Fibroblast of mammary gland (primary cell): Measurements from ENCODE around the gene BCAM.
"Not testable (repeated sequence)": the region's sequence is repeated elsewhere in the genome, so short reads cannot be mapped to it uniquely, and the experiment has no call there.

Experiments
- DNase-seq: peaks from one replicate; pipeline ENCODE4 v3.0.0-alpha.2; 2010; ENCODE audit warnings: low read depth
- H3K4me3 ChIP-seq: 2 replicates; pipeline ENCODE4 v1.5.1; 2011; ENCODE audit warnings: low read depth, mild to moderate bottlenecking, low read length, moderate library complexity; ENCODE audit not compliant: control insufficient read depth
- TF ChIP-seq, protein P1 (sequence below): conservative IDR thresholded peaks from 2 replicates; pipeline ENCODE4 v1.5.1; 2011; ENCODE audit warnings: low read depth, low read length, inconsistent platforms; ENCODE audit not compliant: control insufficient read depth, insufficient read depth

BCAM gene

DNA sequence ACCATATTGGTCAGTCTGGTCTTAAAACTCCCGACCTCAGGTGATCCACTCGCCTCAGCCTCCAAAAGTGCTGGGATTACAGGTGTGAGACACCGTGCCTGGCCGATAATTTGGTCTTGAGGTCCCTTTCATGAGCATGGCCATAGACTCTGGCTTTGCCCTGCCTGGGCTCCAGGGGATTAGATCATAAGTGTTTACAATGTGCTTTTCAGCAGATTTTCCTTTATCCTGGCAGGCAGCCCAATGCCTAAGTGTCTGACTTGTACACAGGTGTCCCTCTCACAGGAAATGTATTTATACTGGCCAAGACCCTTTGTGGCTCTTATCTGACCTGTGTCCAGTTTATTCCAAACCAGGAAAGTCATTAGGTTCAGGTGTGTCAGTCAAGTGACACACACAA, 15.9 kb downstream of the BCAM start:
- DNase-seq: no peak
- H3K4me3 ChIP-seq: no peak overlapping the region
- TF ChIP-seq, protein P1, sequence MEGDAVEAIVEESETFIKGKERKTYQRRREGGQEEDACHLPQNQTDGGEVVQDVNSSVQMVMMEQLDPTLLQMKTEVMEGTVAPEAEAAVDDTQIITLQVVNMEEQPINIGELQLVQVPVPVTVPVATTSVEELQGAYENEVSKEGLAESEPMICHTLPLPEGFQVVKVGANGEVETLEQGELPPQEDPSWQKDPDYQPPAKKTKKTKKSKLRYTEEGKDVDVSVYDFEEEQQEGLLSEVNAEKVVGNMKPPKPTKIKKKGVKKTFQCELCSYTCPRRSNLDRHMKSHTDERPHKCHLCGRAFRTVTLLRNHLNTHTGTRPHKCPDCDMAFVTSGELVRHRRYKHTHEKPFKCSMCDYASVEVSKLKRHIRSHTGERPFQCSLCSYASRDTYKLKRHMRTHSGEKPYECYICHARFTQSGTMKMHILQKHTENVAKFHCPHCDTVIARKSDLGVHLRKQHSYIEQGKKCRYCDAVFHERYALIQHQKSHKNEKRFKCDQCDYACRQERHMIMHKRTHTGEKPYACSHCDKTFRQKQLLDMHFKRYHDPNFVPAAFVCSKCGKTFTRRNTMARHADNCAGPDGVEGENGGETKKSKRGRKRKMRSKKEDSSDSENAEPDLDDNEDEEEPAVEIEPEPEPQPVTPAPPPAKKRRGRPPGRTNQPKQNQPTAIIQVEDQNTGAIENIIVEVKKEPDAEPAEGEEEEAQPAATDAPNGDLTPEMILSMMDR: no peak

DNA sequence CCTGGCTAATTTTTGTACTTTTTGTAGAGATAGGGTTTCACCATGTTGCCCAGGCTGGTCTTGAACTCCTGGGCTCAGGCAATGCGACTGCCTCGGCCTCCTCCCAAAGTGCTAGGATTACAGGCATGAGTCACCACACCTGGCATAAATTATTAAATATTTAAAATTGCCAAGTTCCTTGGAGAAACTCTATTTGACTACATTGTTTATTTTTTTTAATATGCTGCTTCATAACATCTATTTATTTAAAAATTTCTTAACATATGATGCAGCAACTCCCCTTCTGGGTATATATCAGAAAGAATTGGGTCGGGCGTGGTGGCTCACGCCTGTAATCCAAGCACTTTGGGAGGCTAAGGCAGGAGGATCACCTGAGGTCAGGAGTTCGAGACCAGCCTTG, 24.0 kb downstream of the BCAM start:
- peak; percentile 32 for DNase-seq
- not testable (repeated sequence) for H3K4me3 ChIP-seq

DNA sequence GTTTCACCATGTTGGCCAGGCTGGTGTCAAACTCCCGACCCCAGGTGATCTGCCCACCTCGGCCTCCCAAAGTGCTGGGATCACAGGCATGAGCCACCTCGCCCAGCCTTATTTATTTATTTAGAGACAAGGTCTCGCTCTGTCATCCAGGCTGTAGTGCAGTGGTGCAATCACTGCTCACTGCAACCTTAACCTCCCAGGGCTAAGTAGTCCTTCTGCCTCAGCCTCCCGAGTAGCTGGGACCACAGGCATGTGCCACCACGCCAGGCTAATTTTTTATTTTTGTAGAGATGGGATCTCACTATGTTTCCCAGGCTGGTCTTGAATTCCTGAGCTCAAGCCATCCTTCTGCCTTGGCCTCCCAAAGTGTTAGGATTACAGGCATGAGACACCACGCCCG, 25.5 kb downstream of the BCAM start:
- DNase-seq, H3K4me3 ChIP-seq: not testable (repeated sequence)

DNA sequence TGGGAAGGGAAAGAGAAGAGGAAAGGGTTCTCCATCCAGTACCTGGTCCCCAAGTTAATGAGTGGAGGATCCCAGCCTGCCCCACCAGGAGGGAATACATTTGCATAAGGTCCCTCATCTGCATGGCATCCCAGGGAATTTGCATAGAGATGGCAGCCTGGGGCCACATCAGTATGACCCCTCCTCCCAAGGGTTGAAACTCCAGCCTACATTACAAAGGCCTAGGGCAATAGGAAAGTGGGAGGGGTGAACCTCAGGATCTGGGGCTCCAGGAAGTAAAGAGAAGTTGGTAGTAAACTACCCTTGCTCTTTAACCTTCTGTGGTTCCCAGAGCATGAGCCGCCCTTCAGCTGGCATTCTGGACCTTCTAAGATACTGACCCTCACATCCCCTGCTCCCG, 30.4 kb downstream of the BCAM start:
- DNase-seq: no peak
- TF ChIP-seq, protein P1: no peak
- H3K4me3 ChIP-seq: no peak overlapping the region

DNA sequence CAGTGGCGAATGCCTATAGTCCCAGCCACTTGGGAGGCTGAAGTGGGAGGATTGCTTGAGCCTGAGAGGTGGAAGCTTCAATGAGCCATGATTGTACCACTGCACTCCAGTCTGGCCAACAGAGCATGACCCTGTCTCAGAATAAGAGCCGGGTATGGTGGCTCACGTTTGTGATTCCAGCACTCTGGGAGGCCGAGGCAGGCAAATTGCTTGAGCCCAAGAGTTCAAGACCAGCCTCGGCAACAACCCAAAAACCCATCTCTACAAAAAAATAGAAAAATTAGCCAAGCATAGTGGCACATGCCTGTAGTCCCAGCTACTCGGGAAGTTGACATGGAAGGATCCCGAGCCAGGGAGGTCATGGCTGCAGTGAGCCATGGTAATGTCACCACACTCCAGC, 31.9 kb downstream of the BCAM start:
- TF ChIP-seq, protein P1: no peak

DNA sequence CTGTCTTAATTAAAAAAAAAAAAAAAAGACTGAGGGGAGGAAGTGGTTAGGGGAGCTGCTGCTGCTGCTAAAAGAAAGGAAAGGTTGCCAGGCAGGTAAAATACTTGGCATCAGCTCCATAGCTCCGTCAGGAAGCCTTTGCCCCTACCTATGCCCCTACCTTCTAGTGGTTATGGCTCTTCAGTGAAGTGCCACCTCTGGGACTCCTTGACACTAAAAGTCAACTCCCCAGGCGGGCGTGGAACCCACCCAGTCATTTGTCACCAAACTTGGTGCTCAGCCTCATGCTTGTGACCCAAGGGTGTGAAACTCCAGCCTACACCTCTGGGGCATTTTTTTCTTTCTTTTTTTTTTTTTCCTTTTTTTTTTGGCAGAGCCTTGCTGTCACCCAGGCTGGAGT, 32.3 kb downstream of the BCAM start:
- DNase-seq: no peak
- TF ChIP-seq, protein P1: no peak
- no peak overlapping the region for H3K4me3 ChIP-seq

More for the DNA sequence above, 31.9 kb downstream of the BCAM start:
- no peak for DNase-seq
- no peak overlapping the region for H3K4me3 ChIP-seq

DNA sequence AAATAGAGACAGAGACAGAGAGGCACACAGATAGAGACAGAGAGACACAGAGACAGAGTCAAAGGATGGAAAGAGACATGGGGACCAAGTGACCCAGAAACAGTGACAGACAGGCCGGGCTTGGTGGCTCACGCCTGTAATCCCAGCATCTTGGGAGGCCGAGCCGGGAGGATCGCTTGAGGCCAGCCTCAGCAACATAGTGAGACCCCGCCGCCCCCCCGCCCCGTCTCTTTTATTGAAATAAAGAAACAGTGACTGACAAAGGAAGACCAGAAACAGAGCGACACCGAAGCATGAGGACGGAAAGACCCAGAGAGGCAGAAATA, 36.3 kb downstream of the BCAM start:
- H3K4me3 ChIP-seq: peak overlapping the region; percentile 68
- no peak for DNase-seq
- TF ChIP-seq, protein P1: no peak

DNA sequence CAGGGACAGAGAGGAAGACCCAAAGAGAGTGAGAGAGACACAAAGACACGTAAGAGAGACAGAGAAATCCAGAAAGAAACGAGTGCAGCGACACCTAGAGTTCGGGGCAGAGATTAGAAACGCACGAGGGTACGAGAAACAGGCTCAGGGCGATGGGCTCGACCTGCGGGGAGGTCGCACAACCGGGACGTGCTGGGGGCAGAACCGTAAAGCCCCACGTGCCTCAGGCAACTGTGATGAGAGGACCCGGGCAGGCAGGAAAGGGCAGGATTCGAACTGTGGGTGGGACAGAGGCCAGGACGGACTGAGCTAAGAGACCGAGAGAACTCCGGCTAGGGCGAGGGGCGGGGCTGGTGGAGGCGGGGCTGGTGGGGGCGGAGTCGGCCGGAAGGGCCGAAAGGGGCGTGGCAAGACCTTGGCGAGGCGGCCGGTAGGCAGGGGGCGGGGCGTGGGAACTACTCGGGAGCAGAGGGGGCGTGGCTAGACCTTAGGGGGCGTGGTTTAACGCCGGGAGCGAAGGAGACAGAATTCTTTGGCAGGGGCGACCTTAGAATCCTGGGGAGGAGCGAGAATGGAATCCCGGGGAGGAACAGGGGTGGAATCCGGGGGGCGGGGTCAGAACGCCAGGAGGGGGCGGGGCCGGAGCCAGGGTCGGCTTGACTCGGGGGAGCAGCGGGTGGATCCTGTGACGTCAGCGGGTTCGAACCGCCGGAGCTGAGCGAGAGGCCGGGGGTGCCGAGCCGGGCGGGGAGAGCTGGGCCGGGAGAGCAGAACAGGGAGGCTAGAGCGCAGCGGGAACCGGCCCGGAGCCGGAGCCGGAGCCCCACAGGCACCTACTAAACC, 36.9 kb downstream of the BCAM start, which contains the start of gene NECTIN2:
TSS of gene NECTIN2 (plus strand) at position 686 of the 843 bp plus-strand sequence. CDS start 229 bp downstream, outside the sequence.
- peak; percentile 98 for DNase-seq
- TF ChIP-seq, protein P1: peak; percentile 89
- H3K4me3 ChIP-seq: peak within 1 kb of the TSS; percentile 94
